Measurements from ENCODE around the gene BMPR2. TPM values are rescaled to one million over a fixed set of nuclear protein-coding genes. Genes with fewer than 3 reads are reported as not detected.

BMPR2 gene
- total and polyA plus RNA-seq, 2 experiments from 2014 or later: 12.7 to 24.9 TPM

DNA sequence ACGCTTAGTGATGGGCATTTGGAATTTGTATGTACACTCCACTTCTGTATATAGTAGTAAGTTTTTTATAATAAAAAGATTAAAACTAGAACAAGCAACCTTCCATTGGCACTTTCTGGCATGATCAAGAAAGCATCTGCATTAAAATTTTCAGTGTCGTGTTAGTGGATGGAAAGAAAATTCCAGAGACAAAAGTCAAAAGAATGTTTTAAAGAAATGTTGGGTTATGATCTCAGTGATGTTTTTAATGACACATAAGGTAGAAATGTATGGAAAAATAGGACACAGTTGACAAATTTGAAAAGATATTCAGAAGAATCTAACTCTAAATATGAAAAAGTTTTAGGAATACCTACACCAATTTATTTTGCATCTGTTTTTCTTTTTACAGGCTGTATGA lies 132.6 kb downstream of the BMPR2 start:
- H3K36me3 ChIP-seq: no peaks in the 10 kb centered on the region
- TF ChIP-seq, protein P1, sequence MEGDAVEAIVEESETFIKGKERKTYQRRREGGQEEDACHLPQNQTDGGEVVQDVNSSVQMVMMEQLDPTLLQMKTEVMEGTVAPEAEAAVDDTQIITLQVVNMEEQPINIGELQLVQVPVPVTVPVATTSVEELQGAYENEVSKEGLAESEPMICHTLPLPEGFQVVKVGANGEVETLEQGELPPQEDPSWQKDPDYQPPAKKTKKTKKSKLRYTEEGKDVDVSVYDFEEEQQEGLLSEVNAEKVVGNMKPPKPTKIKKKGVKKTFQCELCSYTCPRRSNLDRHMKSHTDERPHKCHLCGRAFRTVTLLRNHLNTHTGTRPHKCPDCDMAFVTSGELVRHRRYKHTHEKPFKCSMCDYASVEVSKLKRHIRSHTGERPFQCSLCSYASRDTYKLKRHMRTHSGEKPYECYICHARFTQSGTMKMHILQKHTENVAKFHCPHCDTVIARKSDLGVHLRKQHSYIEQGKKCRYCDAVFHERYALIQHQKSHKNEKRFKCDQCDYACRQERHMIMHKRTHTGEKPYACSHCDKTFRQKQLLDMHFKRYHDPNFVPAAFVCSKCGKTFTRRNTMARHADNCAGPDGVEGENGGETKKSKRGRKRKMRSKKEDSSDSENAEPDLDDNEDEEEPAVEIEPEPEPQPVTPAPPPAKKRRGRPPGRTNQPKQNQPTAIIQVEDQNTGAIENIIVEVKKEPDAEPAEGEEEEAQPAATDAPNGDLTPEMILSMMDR (IDR thresholded peaks at IDR 0.05; ENCODE audit: low read depth, low read length): no peak
- H3K9me3 ChIP-seq (ENCODE audit: low read depth): no peaks in the 10 kb centered on the region
- H3K27me3 ChIP-seq: no peaks in the 10 kb centered on the region
- no peak for DNase-seq (ENCODE audit: low read depth in 1 of 2, low spot score in 1 of 2)
- H3K4me1 ChIP-seq (ENCODE audit: low read depth): no peaks in the 10 kb centered on the region
- H3K27ac ChIP-seq: no peak overlapping the region
- no peak overlapping the region for H3K4me3 ChIP-seq

DNA sequence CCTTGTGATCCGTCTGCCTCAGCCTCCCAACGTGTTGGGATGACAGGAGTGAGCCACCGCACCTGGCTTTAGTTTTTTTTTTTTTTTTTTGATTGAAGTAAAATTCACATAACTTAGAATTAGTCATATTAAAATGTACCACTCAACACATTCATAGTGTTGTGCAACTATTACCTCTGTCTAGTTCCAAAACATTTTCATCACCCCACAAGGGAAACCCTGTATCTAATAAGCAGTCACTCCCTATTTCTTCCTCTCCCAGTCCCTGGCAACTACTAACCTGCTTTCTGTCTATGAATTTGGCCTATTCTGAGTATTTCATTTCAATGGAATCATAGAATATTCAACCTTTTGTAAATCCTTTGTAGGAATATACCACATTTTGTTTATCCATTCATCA lies 134.8 kb downstream of the BMPR2 start:
- H3K27me3 ChIP-seq: no peaks in the 10 kb centered on the region
- H3K4me3 ChIP-seq: no peak overlapping the region
- H3K9me3 ChIP-seq (ENCODE audit: low read depth): no peaks in the 10 kb centered on the region
- H3K27ac ChIP-seq: no peak overlapping the region
- peak in 1 of 2 donors; percentile 82 for DNase-seq (ENCODE audit: low read depth in 1 of 2, low spot score in 1 of 2)
- no peaks in the 10 kb centered on the region for H3K4me1 ChIP-seq (ENCODE audit: low read depth)
- TF ChIP-seq, protein P1 (IDR thresholded peaks at IDR 0.05; ENCODE audit: low read depth, low read length): no peak
- no peaks in the 10 kb centered on the region for H3K36me3 ChIP-seq

DNA sequence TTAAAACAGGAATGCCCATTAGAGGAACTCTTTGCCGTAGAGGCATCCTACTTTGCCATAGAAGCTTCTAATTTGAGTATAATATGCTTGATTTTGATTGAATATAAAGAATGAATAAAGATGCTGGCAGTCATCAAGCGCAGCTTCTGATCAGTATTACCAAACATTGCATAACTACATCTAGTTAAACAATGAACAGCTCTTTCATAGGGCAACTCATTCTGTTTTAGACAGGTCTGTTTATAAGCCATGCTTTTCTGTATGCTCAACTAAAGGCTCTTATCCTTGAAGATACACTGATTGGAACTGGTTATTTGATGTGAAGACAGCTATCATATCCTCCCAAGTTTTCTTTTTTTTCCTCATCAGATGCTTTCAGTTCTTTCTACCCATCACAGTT lies 136.0 kb downstream of the BMPR2 start:
- Histone ChIP-seq H3K27me3 (no peaks in the 10 kb centered on the region), H3K4me1 (ENCODE audit: low read depth) (no peaks in the 10 kb centered on the region), H3K36me3 (no peaks in the 10 kb centered on the region), H3K4me3 (no peak overlapping the region), H3K9me3 (ENCODE audit: low read depth) (no peaks in the 10 kb centered on the region), H3K27ac (no peak overlapping the region)
- no peak for DNase-seq (ENCODE audit: low read depth in 1 of 2, low spot score in 1 of 2)
- TF ChIP-seq, protein P1 (IDR thresholded peaks at IDR 0.05; ENCODE audit: low read depth, low read length): no peak

GRCh38 chr2:202514732-202515131 lies 138.6 kb downstream of the BMPR2 start:
- no peaks in the 10 kb centered on the region for H3K9me3 ChIP-seq (ENCODE audit: low read depth)
- H3K4me3 ChIP-seq: no peak overlapping the region
- H3K4me1 ChIP-seq (ENCODE audit: low read depth): no peaks in the 10 kb centered on the region
- TF ChIP-seq, protein P1 (IDR thresholded peaks at IDR 0.05; ENCODE audit: low read depth, low read length): no peak
- no peaks in the 10 kb centered on the region for H3K27me3 ChIP-seq
- H3K36me3 ChIP-seq: peaks cover 9% of the 10 kb centered on the region
- H3K27ac ChIP-seq: no peak overlapping the region
- DNase-seq (ENCODE audit: low read depth in 1 of 2, low spot score in 1 of 2): no peak

DNA sequence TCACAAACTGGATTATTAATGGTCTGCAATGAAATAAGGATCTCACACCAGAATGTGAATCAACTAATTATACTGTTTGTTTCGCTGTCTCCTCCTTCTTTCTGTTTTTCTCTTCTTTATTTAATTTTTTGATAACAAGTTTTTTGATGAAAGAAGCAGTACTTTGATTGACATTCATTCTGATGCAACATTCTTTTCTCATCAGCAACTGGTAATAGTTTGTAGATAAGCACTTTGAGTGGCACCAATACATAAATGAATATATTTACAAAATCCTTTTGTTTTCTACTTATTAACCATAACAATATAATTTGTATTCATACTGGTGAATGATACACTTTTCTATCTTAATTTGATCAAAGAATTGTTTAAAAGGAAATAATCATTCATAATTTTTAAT lies 143.3 kb downstream of the BMPR2 start:
- TF ChIP-seq, protein P1 (IDR thresholded peaks at IDR 0.05; ENCODE audit: low read depth, low read length): no peak
- H3K36me3 ChIP-seq: peaks cover 25% of the 10 kb centered on the region
- H3K4me1 ChIP-seq (ENCODE audit: low read depth): no peaks in the 10 kb centered on the region
- no peak overlapping the region for H3K4me3 ChIP-seq
- no peaks in the 10 kb centered on the region for H3K9me3 ChIP-seq (ENCODE audit: low read depth)
- H3K27me3 ChIP-seq: no peaks in the 10 kb centered on the region
- DNase-seq (ENCODE audit: low read depth in 1 of 2, low spot score in 1 of 2): no peak
- H3K27ac ChIP-seq: no peak overlapping the region

GRCh38 chr2:202521470-202521869 lies 145.3 kb downstream of the BMPR2 start:
- H3K36me3 ChIP-seq: peaks cover 25% of the 10 kb centered on the region
- H3K27me3 ChIP-seq: no peaks in the 10 kb centered on the region
- no peak overlapping the region for H3K4me3 ChIP-seq
- no peaks in the 10 kb centered on the region for H3K9me3 ChIP-seq (ENCODE audit: low read depth)
- DNase-seq (ENCODE audit: low read depth in 1 of 2, low spot score in 1 of 2): no peak
- TF ChIP-seq, protein P1 (IDR thresholded peaks at IDR 0.05; ENCODE audit: low read depth, low read length): no peak
- H3K27ac ChIP-seq: no peak overlapping the region
- no peaks in the 10 kb centered on the region for H3K4me1 ChIP-seq (ENCODE audit: low read depth)

Measured in cardiac muscle cell (in vitro differentiated cells and primary cell).